Measurements from ENCODE around the gene F11R.
A peak's percentile ranks its signal among the peaks of the same experiment; 100 is the strongest.
"Not testable (repeated sequence)": the region's sequence is repeated elsewhere in the genome, so short reads cannot be mapped to it uniquely, and the experiment has no call there.

Gene F11R

GRCh38 chr1:161020509-161021164 is at the start of gene F11R:
Gene F11R (minus strand): TSS chr1:161021152. CDS start chr1:161021073, 79 bp downstream.
- DNase-seq (ENCODE audit: low read depth) = peak; percentile 68

DNA sequence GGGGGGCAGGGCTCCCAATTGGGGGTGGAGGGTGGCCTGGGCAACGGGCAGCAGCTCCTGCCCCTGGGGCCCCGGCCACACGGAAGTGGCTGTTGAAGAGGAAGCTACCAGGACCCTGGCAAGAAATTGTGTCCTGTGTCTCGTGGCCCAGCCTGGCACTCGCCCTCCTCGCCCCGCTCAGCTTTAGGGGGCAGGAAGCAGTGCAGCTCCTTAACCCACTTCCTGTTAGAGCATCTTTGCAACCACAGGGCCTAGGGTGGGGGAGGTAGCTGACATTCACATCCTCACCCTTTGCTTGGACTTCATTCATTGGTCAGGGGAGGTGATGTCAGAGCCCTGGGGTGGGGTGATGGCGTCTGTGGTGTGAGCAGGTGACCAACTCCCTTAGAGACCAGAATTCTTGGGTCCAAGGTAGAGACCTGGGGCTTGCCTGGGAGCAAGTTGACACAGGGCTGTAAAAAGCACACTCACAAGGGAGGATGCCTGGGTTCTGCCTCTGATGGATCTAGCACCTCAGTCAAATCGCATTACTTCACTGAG is 48.8 kb upstream of the F11R start, which contains the start of gene ARHGAP30:
Gene ARHGAP30, minus strand, starts transcription at position 161 of the 540 bp plus-strand sequence. CDS start 267 bp downstream, outside the sequence.
- peak; percentile 98 for DNase-seq (ENCODE audit: low read depth)

DNA sequence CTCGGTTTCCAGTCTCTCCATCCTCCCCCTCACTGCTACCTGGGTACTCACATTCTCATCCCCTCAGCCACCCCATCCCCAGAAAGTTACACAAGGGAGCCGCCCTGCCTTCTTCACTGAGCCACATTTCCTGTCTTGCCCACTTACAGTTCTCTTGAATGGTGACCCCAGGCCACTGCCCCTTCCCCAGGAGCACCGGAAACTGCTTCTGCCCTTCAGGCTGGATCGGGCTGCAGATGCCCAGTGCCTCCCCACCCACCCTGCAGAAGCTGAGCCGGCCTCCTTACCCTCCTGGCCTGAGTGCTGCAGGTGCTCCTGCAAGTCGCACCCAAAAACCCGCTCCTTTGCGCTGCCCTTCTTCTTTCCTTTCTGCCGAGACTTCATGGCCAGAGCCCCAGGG is 48.3 kb upstream of the F11R start:
- DNase-seq (ENCODE audit: low read depth) = no peak

GRCh38 chr1:161068306-161069234 is 47.6 kb upstream of the F11R start:
- DNase-seq (ENCODE audit: low read depth) = peak; percentile 72

DNA sequence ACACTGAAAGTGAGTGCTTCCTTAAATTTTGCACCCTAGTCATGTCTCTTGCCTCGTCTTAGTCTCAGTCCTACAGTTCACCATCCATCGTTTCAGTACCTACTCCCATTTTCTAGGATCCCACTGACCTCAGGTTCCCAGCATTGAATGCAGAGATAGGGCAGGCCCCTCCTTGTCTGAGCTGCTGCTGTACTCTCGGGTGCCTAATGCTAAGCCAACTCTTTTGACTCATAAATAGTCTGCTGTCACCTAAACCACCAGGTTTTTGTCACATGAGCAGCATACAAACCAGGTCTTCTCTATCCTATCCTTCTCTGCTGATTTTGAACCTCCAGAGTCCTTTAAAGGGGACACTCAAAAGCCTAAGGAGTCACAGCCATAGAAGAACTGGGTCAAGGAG is 45.7 kb upstream of the F11R start:
- DNase-seq (ENCODE audit: low read depth) = no peak

DNA sequence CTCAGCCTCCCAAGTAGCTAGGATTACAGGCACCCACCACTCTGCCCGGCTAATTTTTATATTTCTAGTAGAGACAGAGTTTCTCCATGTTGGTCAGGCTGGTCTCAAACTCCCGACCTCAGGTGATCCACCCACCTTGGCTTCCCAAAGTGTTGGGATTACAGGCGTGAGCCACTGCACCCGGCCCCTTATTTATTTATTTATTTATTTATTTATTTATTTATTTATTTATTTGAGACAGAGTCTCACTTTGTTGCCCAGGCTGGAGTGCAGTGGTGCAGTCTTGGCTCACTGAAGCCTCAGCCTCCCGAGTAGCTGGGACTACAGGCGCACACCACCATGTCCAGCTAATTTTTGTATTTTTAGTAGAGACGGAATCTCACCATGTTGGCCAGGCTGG is 44.7 kb upstream of the F11R start:
- not testable (repeated sequence) for DNase-seq (ENCODE audit: low read depth)

- DNase-seq (ENCODE audit: low read depth) = not testable (repeated sequence)
Observed at GRCh38 chr1:161063936-161064335, 43.0 kb upstream of the F11R start.

GRCh38 chr1:161061419-161061818 is 40.5 kb upstream of the F11R start:
- DNase-seq (ENCODE audit: low read depth) = no peak

GRCh38 chr1:161059293-161059692 is 38.3 kb upstream of the F11R start:
- DNase-seq (ENCODE audit: low read depth) = no peak

GRCh38 chr1:161054805-161055204 is 33.9 kb upstream of the F11R start:
- DNase-seq (ENCODE audit: low read depth) = no peak

GRCh38 chr1:161054232-161054631 is 33.3 kb upstream of the F11R start:
- no peak for DNase-seq (ENCODE audit: low read depth)

DNA sequence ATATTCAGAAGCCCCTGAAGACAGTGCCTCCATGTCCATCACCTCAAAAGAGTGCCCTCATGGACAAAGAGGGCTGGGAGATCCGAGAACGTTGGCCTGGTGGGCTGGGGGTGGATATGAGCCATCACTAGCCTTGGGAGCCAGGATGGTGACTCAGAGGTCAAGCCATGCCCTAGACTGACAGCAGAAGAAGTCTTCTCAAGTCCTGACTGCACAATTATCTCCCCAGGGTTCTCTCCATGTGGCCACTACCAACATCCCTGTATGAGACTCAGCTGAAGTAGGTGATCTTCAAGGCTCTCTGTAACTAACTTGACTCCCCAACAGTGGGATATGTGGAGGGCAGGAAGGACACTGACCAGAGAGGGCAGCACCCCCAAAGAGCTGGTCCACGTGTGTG is 31.9 kb upstream of the F11R start:
- no peak for DNase-seq (ENCODE audit: low read depth)

DNA sequence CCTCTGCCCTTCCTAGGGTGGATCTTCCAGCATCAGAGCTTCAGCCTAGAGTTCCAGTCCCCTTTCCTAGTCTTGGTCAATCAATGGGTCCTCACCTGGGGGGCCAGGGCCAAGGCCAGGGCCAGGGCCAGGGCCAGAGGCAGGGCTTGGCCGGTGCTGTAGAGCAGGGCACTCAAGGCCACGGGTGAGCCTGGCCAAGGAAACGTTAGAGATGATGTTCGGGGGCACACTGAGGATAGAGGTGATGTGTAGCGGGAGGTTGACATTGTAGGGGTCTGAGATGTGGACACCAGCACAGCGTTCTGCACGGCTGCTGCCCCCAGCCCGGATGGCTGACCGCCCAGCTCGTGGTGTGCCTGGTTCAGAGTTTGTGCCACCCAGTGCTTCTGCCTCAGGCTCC is 30.3 kb upstream of the F11R start:
- DNase-seq (ENCODE audit: low read depth) = no peak

DNA sequence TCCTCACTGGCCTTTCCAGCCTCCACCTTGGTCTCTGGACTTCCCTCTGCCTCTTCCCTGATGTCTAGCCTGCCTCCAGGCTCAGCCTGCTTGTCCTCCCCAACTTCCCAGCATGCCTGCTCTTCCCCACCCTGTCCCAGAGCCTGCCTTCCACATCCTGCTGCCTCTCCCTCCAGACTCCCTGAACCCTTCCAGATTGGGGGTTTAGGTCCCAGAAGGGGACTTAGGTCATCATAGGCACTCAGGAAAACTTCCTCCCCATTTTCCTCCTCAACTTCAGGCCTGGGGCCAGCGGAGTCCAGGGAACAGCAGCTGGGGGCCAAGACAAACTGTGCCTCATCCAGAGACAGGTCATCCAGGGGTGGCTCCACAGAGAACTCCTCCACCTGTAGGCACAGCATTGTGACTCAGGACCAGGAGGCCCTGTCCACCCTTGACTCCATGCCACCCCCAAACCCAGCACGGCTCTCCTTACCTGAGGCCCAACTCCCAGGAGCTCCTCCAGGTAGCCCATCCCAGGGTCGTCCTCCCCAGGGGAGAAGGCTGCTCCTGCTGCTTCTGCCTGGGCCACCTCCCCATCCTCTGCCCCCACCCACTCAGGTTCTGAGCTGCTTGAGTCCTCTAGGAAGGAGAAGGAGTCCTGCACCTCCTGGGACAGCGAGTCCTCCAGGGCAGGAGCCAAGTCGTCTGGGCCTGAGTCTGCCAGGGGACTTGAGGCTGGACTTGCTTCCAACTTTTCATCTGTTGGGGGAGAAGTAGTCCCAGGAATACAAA is 28.2 kb upstream of the F11R start:
- DNase-seq (ENCODE audit: low read depth) = no peak

DNA sequence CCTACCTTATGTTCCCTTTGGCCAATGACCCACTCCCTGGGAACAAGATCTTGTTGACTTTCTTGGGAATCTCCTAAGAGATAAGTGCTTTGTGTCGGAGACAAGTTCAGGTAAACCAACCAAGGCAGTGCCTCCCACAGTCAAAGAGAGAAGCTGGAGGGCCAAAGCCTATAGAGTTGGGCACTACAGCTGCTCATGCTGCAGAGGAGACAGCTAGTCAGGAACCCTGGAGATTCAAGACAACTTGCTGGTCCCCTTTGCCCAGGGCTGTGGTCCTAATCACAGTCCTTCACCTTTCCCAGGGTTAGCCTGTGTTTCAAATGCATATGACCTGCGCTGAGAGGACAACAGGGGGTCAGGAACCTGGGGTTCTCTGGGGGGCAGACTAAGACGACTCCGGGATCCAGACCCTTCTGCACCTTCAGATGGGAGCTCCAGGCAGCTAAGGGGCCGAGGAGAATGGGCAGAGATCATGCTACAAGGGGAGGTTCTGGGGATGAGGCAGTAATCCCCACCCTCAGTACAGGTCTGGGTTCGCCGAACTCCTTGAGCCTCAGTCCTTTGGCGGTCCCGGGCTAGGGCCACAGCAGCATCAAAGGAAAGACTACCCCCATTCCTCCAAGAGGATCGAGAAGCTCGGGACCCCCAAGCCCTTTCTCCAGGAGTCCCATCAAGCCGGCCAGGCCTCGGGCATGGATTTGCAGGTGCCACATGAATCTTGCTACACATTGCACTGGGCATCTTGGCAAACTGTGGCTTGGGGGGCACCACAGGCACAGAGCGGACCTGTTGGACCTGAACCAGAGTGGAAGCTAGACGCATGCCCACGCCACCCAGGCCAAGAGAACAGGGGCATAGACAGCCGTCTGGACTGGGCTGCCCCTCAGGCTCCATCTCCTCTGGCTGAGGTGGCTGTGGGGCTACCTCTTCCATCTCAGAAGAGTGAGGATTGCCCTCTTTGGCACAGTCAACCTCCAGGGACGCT is 26.8 kb upstream of the F11R start:
- DNase-seq (ENCODE audit: low read depth) = no peak

GRCh38 chr1:161046605-161047228 is 25.8 kb upstream of the F11R start:
- DNase-seq (ENCODE audit: low read depth) = no peak

DNA sequence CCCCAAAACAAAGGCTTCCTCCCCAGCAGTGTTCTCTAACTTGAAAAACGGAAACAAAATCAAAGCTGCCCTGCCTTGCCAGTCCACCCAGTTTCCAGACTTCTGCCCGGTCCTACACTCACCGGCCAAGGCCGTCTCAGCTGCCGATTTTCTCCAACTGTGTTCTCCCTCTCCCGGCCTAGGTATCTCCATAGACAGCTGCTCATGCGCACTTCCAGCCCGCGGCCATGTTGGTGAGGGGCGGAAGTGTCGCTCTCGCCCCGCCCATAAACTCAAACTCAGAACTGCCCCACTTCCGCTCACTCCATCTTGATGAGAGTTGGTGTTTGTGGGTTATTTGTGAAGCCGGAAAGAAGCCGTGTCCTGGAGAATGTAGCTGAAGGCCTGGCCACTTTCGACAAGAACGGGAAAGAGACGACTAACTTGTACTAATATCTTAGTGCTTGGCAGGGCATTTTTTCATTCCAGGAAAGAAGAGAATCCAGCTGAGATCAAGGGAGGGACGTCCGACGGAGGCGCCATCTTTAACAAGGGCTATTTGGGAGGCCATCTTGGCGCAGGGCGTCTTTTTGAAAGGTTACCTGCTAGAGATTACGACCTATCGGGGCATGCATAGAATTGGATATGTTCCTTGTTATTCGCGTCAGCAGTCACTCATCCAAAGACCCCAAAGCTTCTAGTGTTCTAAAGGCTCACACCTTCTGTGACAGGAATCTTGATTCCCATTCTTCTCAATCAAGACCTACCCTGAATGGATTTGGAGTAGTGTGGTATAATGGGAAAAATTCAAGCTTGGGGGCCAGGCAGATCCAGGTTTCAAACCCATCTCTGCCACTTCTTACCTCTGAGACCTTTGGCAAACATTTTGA is 25.0 kb upstream of the F11R start, which contains the start of gene USF1:
Gene USF1, minus strand, starts transcription at position 242 of the 869 bp plus-strand sequence. CDS start 2,702 bp downstream, outside the sequence.
- DNase-seq (ENCODE audit: low read depth) = peak; percentile 91

- DNase-seq (ENCODE audit: low read depth) = peak; percentile 35
Observed at GRCh38 chr1:161044908-161045735, 24.2 kb upstream of the F11R start.

Measured in CMK (cell line).